Measurements from ENCODE around the gene TCEAL7.
A peak's percentile ranks its signal among the peaks of the same experiment; 100 is the strongest.

The TCEAL7 gene

GRCh38 chrX:103367502-103367901, 37.5 kb downstream of the TCEAL7 start:
- TF ChIP-seq POLR2AphosphoS5 (IDR thresholded peaks at IDR 0.05; ENCODE audit: low read depth, low read length): no peak
- no peak for TF ChIP-seq TAF1 (IDR thresholded peaks at IDR 0.05; ENCODE audit: borderline replicate concordance, insufficient read depth, low read length)
- TF ChIP-seq SIN3A (IDR thresholded peaks at IDR 0.05; ENCODE audit: borderline replicate concordance, insufficient read depth, low read length): no peak

- TF ChIP-seq REST (IDR thresholded peaks at IDR 0.05; ENCODE audit: insufficient read depth in 1 of 2, low read depth in 2 of 2, low read length in 2 of 2): no peak
- TF ChIP-seq POLR2AphosphoS5 (IDR thresholded peaks at IDR 0.05; ENCODE audit: low read depth, low read length): no peak
- TF ChIP-seq TAF1 (IDR thresholded peaks at IDR 0.05; ENCODE audit: borderline replicate concordance, insufficient read depth, low read length): no peak
- no peak for TF ChIP-seq FOXP2 (optimal IDR thresholded peaks at IDR 0.05; ENCODE audit: borderline replicate concordance, extremely low read depth, extremely low read length, insufficient read depth)
- no peak for TF ChIP-seq SIN3A (IDR thresholded peaks at IDR 0.05; ENCODE audit: borderline replicate concordance, insufficient read depth, low read length)
Observed at GRCh38 chrX:103369479-103369878, 39.4 kb downstream of the TCEAL7 start.

GRCh38 chrX:103372886-103373285, 42.8 kb downstream of the TCEAL7 start:
- TF ChIP-seq TAF1 (IDR thresholded peaks at IDR 0.05; ENCODE audit: borderline replicate concordance, insufficient read depth, low read length) (no peak), REST (IDR thresholded peaks at IDR 0.05; ENCODE audit: insufficient read depth in 1 of 2, low read depth in 2 of 2, low read length in 2 of 2) (no peak), FOXP2 (optimal IDR thresholded peaks at IDR 0.05; ENCODE audit: borderline replicate concordance, extremely low read depth, extremely low read length, insufficient read depth) (no peak), POLR2AphosphoS5 (IDR thresholded peaks at IDR 0.05; ENCODE audit: low read depth, low read length) (no peak), SIN3A (IDR thresholded peaks at IDR 0.05; ENCODE audit: borderline replicate concordance, insufficient read depth, low read length) (no peak)

GRCh38 chrX:103373581-103373980, 43.5 kb downstream of the TCEAL7 start:
- TF ChIP-seq TAF1 (IDR thresholded peaks at IDR 0.05; ENCODE audit: borderline replicate concordance, insufficient read depth, low read length) (no peak), SIN3A (IDR thresholded peaks at IDR 0.05; ENCODE audit: borderline replicate concordance, insufficient read depth, low read length) (no peak), POLR2AphosphoS5 (IDR thresholded peaks at IDR 0.05; ENCODE audit: low read depth, low read length) (no peak), FOXP2 (optimal IDR thresholded peaks at IDR 0.05; ENCODE audit: borderline replicate concordance, extremely low read depth, extremely low read length, insufficient read depth) (no peak), REST (IDR thresholded peaks at IDR 0.05; ENCODE audit: insufficient read depth in 1 of 2, low read depth in 2 of 2, low read length in 2 of 2) (no peak)

GRCh38 chrX:103376118-103376978, 46.3 kb downstream of the TCEAL7 start, which contains the start of gene BEX3:
TSS of gene BEX3 (plus strand) at chrX:103376538. CDS start at chrX:103377522, 984 bp downstream.
- TF ChIP-seq FOXP2 (optimal IDR thresholded peaks at IDR 0.05; ENCODE audit: borderline replicate concordance, extremely low read depth, extremely low read length, insufficient read depth) (peak; percentile 10), TAF1 (IDR thresholded peaks at IDR 0.05; ENCODE audit: borderline replicate concordance, insufficient read depth, low read length) (no peak)

GRCh38 chrX:103376979-103377324, 46.9 kb downstream of the TCEAL7 start:
- TF ChIP-seq POLR2AphosphoS5 (IDR thresholded peaks at IDR 0.05; ENCODE audit: low read depth, low read length) (no peak), TAF1 (IDR thresholded peaks at IDR 0.05; ENCODE audit: borderline replicate concordance, insufficient read depth, low read length) (no peak), REST (IDR thresholded peaks at IDR 0.05; ENCODE audit: insufficient read depth in 1 of 2, low read depth in 2 of 2, low read length in 2 of 2) (no peak), FOXP2 (optimal IDR thresholded peaks at IDR 0.05; ENCODE audit: borderline replicate concordance, extremely low read depth, extremely low read length, insufficient read depth) (no peak), SIN3A (IDR thresholded peaks at IDR 0.05; ENCODE audit: borderline replicate concordance, insufficient read depth, low read length) (no peak)

All from PFSK-1 (cell line).